Glutamatergic neuron (in vitro differentiated cells): ENCODE measurements around the gene TNNT3. TPM values are rescaled to one million over a fixed set of nuclear protein-coding genes. Genes with fewer than 3 reads are reported as not detected.
"Not testable (repeated sequence)": the region's sequence is repeated elsewhere in the genome, so short reads cannot be mapped to it uniquely, and the experiment has no call there.

ENCODE experiments used
- DNase-seq: peaks from one replicate; pipeline ENCODE4 v3.0.0; 2022
- H3K27ac Mint-ChIP-seq: one replicate; pipeline ENCODE4 v1.8.0; 2020; ENCODE audit warnings: mild to moderate bottlenecking, mixed read lengths, inconsistent platforms; ENCODE audit not compliant: unreplicated experiment
- H3K27me3 Mint-ChIP-seq: one replicate; pipeline ENCODE4 v1.8.0; 2020; ENCODE audit warnings: mild to moderate bottlenecking, moderate library complexity, mixed read lengths, inconsistent platforms; ENCODE audit not compliant: unreplicated experiment
- H3K36me3 Mint-ChIP-seq: one replicate; pipeline ENCODE4 v1.8.0; 2020; ENCODE audit warnings: mild to moderate bottlenecking, mixed read lengths, inconsistent platforms; ENCODE audit not compliant: unreplicated experiment
- H3K4me1 Mint-ChIP-seq: one replicate; pipeline ENCODE4 v1.8.0; 2020; ENCODE audit warnings: mild to moderate bottlenecking, low read depth, mixed read lengths, inconsistent platforms; ENCODE audit not compliant: unreplicated experiment
- H3K4me3 Mint-ChIP-seq: one replicate; pipeline ENCODE4 v1.8.0; 2020; ENCODE audit warnings: mild to moderate bottlenecking, mixed read lengths, inconsistent platforms; ENCODE audit not compliant: unreplicated experiment
- H3K9me3 Mint-ChIP-seq: one replicate; pipeline ENCODE4 v1.8.0; 2020; ENCODE audit warnings: mild to moderate bottlenecking, moderate library complexity, mixed read lengths, inconsistent platforms; ENCODE audit not compliant: unreplicated experiment
- CTCF ChIP-seq: fragments of 200-600 bp; sonication (generic); IDR thresholded peaks from one replicate; pipeline ENCODE4 v1.5.0; 2021; ENCODE audit not compliant: partially characterized antibody, unreplicated experiment
- total RNA-seq: library from RNA; stranded (reverse); fragmentation: NEBNext Ultra II Directional; extraction: Animal tissue kit (Norgen Biotek cat#: 25700); gene quantifications from one replicate; pipeline ENCODE4 v1.2.1, GENCODE V29; 2021; ENCODE audit not compliant: unreplicated experiment

The TNNT3 gene
- total RNA-seq, 1 donor from 2014 or later = not detected

GRCh38 chr11:1936781-1937615 is 17.5 kb downstream of the TNNT3 start:
- H3K27me3 Mint-ChIP-seq = peaks cover 6% of the 10 kb centered on the region
- TF ChIP-seq CTCF = no peak
- H3K27ac Mint-ChIP-seq = no peak overlapping the region
- peaks cover 8% of the 10 kb centered on the region for H3K9me3 Mint-ChIP-seq
- H3K36me3 Mint-ChIP-seq = no peaks in the 10 kb centered on the region
- no peak overlapping the region for H3K4me3 Mint-ChIP-seq
- H3K4me1 Mint-ChIP-seq = peaks cover 2% of the 10 kb centered on the region
- peak; percentile 25 for DNase-seq

- peak; percentile 15 for DNase-seq
- no peak overlapping the region for H3K4me3 Mint-ChIP-seq
- TF ChIP-seq CTCF = no peak
- no peaks in the 10 kb centered on the region for H3K36me3 Mint-ChIP-seq
- peaks cover 8% of the 10 kb centered on the region for H3K9me3 Mint-ChIP-seq
- no peak overlapping the region for H3K27ac Mint-ChIP-seq
- H3K4me1 Mint-ChIP-seq = peaks cover 4% of the 10 kb centered on the region
- peaks cover 6% of the 10 kb centered on the region for H3K27me3 Mint-ChIP-seq
Observed at GRCh38 chr11:1937616-1938342, 18.3 kb downstream of the TNNT3 start.

- H3K4me3 Mint-ChIP-seq = no peak overlapping the region
- H3K4me1 Mint-ChIP-seq = peaks cover 5% of the 10 kb centered on the region
- DNase-seq = peak; percentile 22
- TF ChIP-seq CTCF = no peak
- peaks cover 6% of the 10 kb centered on the region for H3K27me3 Mint-ChIP-seq
- no peaks in the 10 kb centered on the region for H3K36me3 Mint-ChIP-seq
- no peak overlapping the region for H3K27ac Mint-ChIP-seq
- peaks cover 10% of the 10 kb centered on the region for H3K9me3 Mint-ChIP-seq
Observed at GRCh38 chr11:1938343-1939005, 19.0 kb downstream of the TNNT3 start.

GRCh38 chr11:1939006-1939625 is 19.6 kb downstream of the TNNT3 start:
- H3K36me3 Mint-ChIP-seq = no peaks in the 10 kb centered on the region
- no peak for TF ChIP-seq CTCF
- H3K4me1 Mint-ChIP-seq = peaks cover 5% of the 10 kb centered on the region
- H3K4me3 Mint-ChIP-seq = no peak overlapping the region
- peaks cover 10% of the 10 kb centered on the region for H3K9me3 Mint-ChIP-seq
- H3K27ac Mint-ChIP-seq = no peak overlapping the region
- H3K27me3 Mint-ChIP-seq = peaks cover 6% of the 10 kb centered on the region
- peak; percentile 22 for DNase-seq

GRCh38 chr11:1939788-1940187 is 20.3 kb downstream of the TNNT3 start:
- H3K9me3 Mint-ChIP-seq, H3K4me3 Mint-ChIP-seq, H3K36me3 Mint-ChIP-seq, H3K27me3 Mint-ChIP-seq, H3K4me1 Mint-ChIP-seq: not testable (repeated sequence)
- H3K27ac Mint-ChIP-seq = peak overlapping the region; percentile 22
- peak; percentile 4 for DNase-seq
